HG02759 (cell line): ENCODE measurements around the gene C4A.
"Not testable (repeated sequence)": the region's sequence is repeated elsewhere in the genome, so short reads cannot be mapped to it uniquely, and the experiment has no call there.

ENCODE experiments used
- ATAC-seq: cut with Tn5 transposase; IDR thresholded peaks from one replicate; pipeline ENCODE4 v1.9.1; 2021; ENCODE audit warnings: mild to moderate bottlenecking, moderate library complexity; ENCODE audit not compliant: unreplicated experiment

Gene C4A

GRCh38 chr6:32047539-32047854 lies 65.6 kb downstream of the C4A start:
- no peak for ATAC-seq

- no peak for ATAC-seq
These were observed 66.3 kb downstream of the C4A start for GRCh38 chr6:32047855-32048766.

- ATAC-seq, result not testable (repeated sequence)
These were observed 67.3 kb downstream of the C4A start for GRCh38 chr6:32049149-32049548.

GRCh38 chr6:32049736-32050135 lies 67.9 kb downstream of the C4A start:
- ATAC-seq, result not testable (repeated sequence)

GRCh38 chr6:32050562-32050961 lies 68.7 kb downstream of the C4A start:
- no peak for ATAC-seq
